ENCODE results near the gene METRN. TPM values are rescaled to one million over a fixed set of nuclear protein-coding genes. Genes with fewer than 3 reads are reported as not detected.
A peak's percentile ranks its signal among the peaks of the same experiment; 100 is the strongest.

The METRN gene
- total and polyA plus RNA-seq, 10 donors, result 7.2 to 31.9 (median 14.6) TPM

DNA sequence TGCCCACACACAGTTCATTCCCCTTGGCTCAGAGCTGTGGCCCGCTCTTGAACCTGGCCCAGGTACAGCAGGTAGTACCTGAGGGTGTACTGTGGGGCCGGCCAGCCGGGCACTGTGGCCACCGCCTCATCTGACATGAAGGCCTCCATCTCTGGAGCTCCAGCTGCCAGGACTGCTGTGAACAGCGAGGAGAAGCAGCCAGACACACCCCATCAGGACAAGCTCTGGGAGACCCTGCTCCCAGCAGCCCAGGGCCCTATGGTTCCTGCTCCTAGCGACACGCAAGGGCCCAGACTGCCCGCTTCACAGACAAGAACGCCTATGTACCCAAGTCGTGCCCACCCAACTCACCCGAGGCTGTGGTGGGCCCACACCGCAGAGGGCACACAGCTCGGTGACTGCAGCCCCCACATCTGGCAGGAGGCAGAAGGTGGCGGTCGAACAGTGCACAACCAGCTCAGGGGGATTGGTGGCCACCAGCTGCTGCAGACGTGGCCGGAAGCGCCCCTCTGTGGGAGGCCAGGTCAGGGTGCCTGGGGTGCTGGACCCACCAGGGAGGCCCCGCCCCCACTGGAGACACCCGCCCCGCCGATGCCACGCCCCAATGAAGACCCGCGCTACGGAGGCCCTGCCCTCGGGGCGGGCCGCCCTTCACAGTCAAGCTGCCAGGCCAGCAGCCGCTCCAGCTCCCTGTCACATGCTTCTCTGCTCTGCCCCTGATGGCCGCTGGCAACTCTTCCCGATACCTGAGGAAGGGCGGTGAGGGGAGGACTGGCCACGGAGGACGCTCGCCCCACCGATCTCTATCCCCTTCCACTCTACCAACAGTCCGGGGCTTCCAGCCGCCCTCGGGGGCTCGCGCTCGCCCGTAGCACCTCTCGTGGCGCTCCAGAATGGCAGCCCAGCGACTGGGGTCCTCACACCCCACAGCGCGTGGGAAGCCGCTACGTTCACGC is 35.8 kb upstream of the METRN start:
- Histone ChIP-seq H3K27ac (peak overlapping the region in 7 of 8 donors; percentile 63 to 97 (median 94)), H3K4me3 (peak overlapping the region; percentile 38 to 93 (median 66)), H3K36me3 (peaks cover 0 to 28% (median 17%) of the 10 kb centered on the region in 6 donors), H3K4me1 (peaks cover 33 to 83% (median 69%) of the 10 kb centered on the region in 6 donors), H3K9me3 (no peaks in the 10 kb centered on the region), H3K27me3 (replicated peaks in 1 of 7) (peaks cover 0 to 39% (median 15%) of the 10 kb centered on the region in 7 donors)
- no peak for TF ChIP-seq POLR2A (IDR thresholded peaks at IDR 0.05)
- TF ChIP-seq, protein P1, sequence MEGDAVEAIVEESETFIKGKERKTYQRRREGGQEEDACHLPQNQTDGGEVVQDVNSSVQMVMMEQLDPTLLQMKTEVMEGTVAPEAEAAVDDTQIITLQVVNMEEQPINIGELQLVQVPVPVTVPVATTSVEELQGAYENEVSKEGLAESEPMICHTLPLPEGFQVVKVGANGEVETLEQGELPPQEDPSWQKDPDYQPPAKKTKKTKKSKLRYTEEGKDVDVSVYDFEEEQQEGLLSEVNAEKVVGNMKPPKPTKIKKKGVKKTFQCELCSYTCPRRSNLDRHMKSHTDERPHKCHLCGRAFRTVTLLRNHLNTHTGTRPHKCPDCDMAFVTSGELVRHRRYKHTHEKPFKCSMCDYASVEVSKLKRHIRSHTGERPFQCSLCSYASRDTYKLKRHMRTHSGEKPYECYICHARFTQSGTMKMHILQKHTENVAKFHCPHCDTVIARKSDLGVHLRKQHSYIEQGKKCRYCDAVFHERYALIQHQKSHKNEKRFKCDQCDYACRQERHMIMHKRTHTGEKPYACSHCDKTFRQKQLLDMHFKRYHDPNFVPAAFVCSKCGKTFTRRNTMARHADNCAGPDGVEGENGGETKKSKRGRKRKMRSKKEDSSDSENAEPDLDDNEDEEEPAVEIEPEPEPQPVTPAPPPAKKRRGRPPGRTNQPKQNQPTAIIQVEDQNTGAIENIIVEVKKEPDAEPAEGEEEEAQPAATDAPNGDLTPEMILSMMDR (IDR thresholded peaks at IDR 0.05 in 8 of 11, conservative IDR thresholded peaks at IDR 0.05 in 3 of 11), result no peak
- peak in 2 of 3 donors; percentile 2 to 47 for TF ChIP-seq POLR2AphosphoS5 (IDR thresholded peaks at IDR 0.05)
- 22 to 80% (median 24%) methylated on average over 4 to 52 of the region's 52 CpGs for WGBS, 5 donors
- intact Hi-C loops (cut with DNase I; ENCODE audit: low total_unique reads), result no loop called here
- DNase-seq, result peak; percentile 94

DNA sequence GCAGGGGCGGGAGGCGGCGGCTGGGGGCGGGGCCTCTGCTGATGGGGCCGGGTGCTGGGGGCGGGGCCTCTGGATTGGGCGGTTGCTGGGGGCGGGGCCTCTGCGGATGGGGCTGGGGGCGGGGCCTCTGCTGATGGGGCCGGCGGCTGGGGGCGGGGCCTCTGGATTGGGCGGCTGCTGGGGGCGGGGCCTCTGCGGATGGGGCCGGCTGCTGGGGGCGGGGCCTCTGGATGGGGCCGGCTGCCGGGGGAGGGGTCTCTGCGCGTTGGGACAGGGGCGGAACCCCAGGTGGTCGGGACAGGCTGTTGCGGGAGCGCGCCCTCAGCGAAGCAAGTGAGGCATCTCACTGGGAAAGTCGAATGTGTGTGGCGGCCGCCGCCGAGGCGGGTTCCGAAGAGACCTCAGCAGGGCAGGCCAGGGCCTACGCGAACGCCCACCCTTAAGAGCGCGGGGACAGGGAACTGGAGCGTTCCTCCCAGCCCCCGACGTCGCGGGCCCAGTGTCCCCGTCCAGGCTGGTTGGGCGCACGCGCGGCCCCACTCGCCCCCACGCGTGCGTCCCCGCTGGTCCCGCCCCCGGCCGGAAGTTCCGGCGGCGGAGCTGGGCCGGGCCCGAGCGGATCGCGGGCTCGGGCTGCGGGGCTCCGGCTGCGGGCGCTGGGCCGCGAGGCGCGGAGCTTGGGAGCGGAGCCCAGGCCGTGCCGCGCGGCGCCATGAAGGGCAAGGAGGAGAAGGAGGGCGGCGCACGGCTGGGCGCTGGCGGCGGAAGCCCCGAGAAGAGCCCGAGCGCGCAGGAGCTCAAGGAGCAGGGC is 34.9 kb upstream of the METRN start, which contains the start of gene STUB1:
Gene STUB1 (plus strand): TSS at position 597 of the 811 bp plus-strand sequence. CDS start 116 bp downstream, at position 713.
- peaks cover 0 to 31% (median 15%) of the 10 kb centered on the region in 7 donors for H3K27me3 ChIP-seq (replicated peaks in 1 of 7)
- H3K4me1 ChIP-seq, result peaks cover 34 to 83% (median 69%) of the 10 kb centered on the region in 6 donors
- H3K9me3 ChIP-seq, result no peaks in the 10 kb centered on the region
- peak within 1 kb of the TSS; percentile 65 to 93 (median 76) for H3K4me3 ChIP-seq
- TF ChIP-seq, protein P1 (IDR thresholded peaks at IDR 0.05 in 8 of 11, conservative IDR thresholded peaks at IDR 0.05 in 3 of 11), result no peak
- peak in 2 of 3 donors; percentile 24 to 40 for TF ChIP-seq POLR2A (IDR thresholded peaks at IDR 0.05)
- TF ChIP-seq POLR2AphosphoS5 (IDR thresholded peaks at IDR 0.05), result peak; percentile 79 to 87 (median 80)
- 0 to 2% (median 2%) methylated on average over 29 to 91 of the region's 91 CpGs for WGBS, 5 donors
- peaks cover 0 to 24% (median 17%) of the 10 kb centered on the region in 6 donors for H3K36me3 ChIP-seq
- peak; percentile 96 for DNase-seq
- peak within 1 kb of the TSS; percentile 64 to 97 (median 92) for H3K27ac ChIP-seq
- intact Hi-C loops (cut with DNase I; ENCODE audit: low total_unique reads), result no loop called here

DNA sequence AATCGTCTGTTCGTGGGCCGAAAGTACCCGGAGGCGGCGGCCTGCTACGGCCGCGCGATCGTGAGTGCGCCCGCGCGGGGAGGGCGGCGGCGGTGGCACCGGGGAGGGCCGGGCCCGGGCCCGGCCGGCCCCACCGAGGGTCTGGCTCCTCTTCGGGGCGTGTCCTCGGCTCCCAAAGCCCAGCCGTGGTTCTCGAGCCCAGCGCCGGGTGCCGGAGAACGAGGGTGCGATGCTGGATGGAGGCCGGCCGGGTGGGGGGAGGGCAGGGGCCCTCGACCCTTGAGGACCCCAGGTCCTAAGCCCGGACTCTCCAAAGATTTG is 34.3 kb upstream of the METRN start:
- 0 to 1% (median 0%) methylated on average over 5 to 38 of the region's 38 CpGs for whole genome bisulfite sequencing, 5 donors
- Histone ChIP-seq H3K27ac (peak overlapping the region; percentile 64 to 97 (median 92)), H3K4me3 (peak overlapping the region; percentile 65 to 93 (median 76)), H3K4me1 (peaks cover 34 to 83% (median 69%) of the 10 kb centered on the region in 6 donors), H3K36me3 (peaks cover 0 to 30% (median 17%) of the 10 kb centered on the region in 6 donors), H3K27me3 (replicated peaks in 1 of 7) (peaks cover 0 to 26% (median 10%) of the 10 kb centered on the region in 7 donors), H3K9me3 (no peaks in the 10 kb centered on the region)
- no peak for DNase-seq
- intact Hi-C loops (cut with DNase I; ENCODE audit: low total_unique reads), result no loop called here
- TF ChIP-seq POLR2A (IDR thresholded peaks at IDR 0.05), result no peak
- TF ChIP-seq POLR2AphosphoS5 (IDR thresholded peaks at IDR 0.05), result no peak
- TF ChIP-seq, protein P1 (IDR thresholded peaks at IDR 0.05 in 8 of 11, conservative IDR thresholded peaks at IDR 0.05 in 3 of 11), result no peak

Measured in spleen (tissue), 11 donors.